Tibial nerve (tissue), 3 donors: ENCODE measurements around the gene RASSF5.

Experiments used
- POLR2A ChIP-seq, 2 donors: fragments of 450-650 bp; IDR thresholded peaks; one replicate each; pipeline ENCODE4 v1.6.1; 2017; ENCODE audit warnings: antibody characterized with exemption in 2 of 2, mild to moderate bottlenecking in 2 of 2, moderate library complexity in 2 of 2
- TF ChIP-seq, protein P1 (sequence below), 5 experiments: fragments of 200-600 bp in 3 of 5; fragments of 450-650 bp in 2 of 5; sonication (generic) in 3 of 5; IDR thresholded peaks; one replicate each; pipeline ENCODE4 v1.5.1; 2016 to 2019; ENCODE audit warnings: antibody characterized with exemption in 5 of 5, mild to moderate bottlenecking in 3 of 5, moderate library complexity in 2 of 5

DNA sequence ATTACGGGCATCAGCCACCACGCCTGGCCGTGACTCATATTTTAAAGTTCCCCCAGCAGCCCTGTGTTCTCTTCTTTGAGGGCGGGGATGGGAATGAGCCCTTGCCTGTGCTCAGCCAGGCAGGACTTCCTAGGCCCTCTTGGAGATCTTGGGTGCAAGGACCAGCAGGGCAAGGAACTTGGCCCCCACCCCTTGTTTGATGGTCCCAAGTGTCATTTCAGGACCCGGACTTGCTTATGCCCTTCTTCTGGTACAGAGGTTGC is 9.3 kb downstream of the RASSF5 start:
- TF ChIP-seq, protein P1, sequence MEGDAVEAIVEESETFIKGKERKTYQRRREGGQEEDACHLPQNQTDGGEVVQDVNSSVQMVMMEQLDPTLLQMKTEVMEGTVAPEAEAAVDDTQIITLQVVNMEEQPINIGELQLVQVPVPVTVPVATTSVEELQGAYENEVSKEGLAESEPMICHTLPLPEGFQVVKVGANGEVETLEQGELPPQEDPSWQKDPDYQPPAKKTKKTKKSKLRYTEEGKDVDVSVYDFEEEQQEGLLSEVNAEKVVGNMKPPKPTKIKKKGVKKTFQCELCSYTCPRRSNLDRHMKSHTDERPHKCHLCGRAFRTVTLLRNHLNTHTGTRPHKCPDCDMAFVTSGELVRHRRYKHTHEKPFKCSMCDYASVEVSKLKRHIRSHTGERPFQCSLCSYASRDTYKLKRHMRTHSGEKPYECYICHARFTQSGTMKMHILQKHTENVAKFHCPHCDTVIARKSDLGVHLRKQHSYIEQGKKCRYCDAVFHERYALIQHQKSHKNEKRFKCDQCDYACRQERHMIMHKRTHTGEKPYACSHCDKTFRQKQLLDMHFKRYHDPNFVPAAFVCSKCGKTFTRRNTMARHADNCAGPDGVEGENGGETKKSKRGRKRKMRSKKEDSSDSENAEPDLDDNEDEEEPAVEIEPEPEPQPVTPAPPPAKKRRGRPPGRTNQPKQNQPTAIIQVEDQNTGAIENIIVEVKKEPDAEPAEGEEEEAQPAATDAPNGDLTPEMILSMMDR (IDR thresholded peaks at IDR 0.05): no peak
- TF ChIP-seq POLR2A (IDR thresholded peaks at IDR 0.05): no peak
